Left kidney (tissue), 2 donors: ENCODE data around the gene EDARADD. TPM values are rescaled to one million over a fixed set of nuclear protein-coding genes. Genes with fewer than 3 reads are reported as not detected.
A peak's percentile ranks its signal among the peaks of the same experiment; 100 is the strongest.

Experiments
- DNase-seq: peaks from one replicate; pipeline ENCODE4 v3.0.0-alpha.2; 2013
- polyA plus RNA-seq: library from polyadenylated mRNA; unstranded; fragments of 120-200 nt; gene quantifications from one replicate; pipeline ENCODE4 v1.2.1, GENCODE V29; 2013; ENCODE audit not compliant: insufficient read length

Gene EDARADD
- polyA plus RNA-seq, 1 donor, result 8.2 TPM

DNA sequence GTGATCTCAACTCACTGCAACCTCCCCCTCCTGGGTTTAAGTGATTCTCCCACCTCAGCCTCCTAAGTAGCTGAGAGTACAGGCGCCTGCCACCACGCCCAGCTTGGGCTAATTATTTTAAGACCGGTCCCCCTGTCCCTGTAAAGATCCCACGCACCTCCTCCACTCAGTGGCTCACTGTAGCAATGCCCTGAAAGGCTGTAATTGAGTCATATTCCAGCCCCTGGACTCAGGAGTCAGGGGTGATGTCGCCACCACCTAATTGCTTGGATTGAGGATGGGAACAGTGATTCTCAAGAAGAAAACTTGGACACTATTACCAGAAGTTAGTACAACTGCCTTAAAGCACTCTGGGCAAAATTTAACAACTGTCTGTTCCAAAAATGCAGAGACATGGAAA, 3.1 kb upstream of the EDARADD start:
- DNase-seq, result no peak

DNA sequence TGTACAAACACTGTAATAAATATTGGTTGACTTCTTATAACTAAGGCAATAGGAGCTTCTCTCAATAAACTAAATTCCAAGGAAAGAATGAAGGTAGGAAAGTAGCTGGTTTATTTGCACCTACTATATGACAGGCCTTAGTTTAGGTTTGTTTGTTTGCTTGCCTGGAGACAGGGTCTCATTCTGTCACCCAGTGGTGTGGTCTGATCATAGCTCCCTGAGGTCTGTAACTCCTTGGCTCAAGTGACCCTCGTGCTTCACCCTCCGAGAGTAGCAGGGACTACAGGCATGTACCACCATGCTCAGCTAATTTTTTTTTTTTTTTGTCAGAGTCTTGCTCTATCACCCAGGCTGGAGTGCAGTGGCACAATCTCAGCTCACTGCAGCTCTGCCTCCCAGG, 1.9 kb upstream of the EDARADD start:
- no peak for DNase-seq

DNA sequence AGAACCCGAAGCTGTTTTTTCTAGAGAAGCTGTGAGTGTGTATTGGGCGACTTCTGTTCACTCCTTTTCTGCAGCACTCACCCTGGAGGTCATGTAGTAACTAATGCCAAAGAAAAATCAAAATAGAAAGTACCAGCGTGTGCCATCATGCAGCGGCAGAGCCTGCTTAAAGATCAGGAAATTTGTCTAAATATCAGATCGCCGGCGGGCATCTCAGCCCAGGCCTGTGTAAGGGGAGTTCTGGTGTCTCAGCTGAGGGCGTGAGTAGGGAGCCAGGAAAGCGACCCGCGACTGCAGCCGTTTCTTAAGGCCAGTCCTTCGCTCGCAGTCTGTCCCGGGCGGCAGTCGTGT, 768 bp downstream of the EDARADD start:
- no peak for DNase-seq

DNA sequence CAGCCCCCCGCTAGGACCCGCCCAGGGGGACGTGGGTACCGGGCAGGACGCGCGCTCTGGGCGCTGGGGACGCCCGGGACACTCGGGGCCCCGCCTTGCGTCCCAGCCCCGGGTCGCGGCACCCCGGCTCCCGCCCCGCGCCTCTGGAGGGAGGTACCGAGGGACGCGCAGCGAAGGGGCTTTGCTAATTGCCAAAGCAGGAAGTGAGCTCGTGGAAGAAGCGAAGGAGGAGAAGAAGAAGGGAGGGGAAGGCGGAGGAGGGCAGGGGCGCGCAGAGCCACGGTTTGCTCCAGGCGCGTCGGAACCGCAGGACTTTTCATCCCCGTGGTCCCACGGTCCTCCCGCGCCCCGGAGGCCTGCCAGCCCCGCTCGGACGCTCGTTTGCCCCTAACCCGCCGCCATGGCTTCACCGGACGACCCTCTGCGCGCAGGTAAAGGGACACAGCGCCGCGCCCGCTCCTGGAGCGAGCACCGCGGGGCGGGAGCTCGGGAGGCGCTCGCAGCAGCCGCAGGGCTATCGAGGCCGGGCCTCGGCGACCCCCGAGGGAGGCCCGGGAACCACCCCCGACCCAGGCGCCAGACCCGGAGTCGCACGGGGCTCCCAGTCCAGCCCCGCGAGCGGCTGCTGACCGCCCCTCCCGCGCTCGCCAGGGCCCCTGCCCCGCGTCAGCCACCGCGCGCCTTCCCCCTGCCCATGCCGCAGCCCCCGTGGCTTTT, 1.3 kb downstream of the EDARADD start:
- peak; percentile 50 for DNase-seq

GRCh38 chr1:236395947-236396664, 2.0 kb downstream of the EDARADD start:
- DNase-seq, result peak; percentile 20

DNA sequence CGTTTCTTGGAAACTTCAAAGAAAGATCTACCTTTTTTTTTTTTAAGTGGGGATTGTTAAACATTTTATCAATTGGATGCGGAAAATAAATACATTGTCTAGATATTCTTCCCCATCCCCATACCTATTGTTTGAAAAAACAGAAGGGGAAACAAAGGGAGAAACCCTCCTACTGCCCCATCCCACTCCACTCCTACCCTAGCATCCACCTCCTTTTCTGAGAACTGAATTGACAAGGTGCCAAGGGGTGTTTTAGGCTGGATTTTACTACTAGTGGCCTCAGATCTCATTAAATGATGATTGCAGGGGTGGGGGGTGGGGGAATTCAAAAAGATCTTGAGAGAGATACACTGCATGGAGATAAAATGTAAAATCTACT, 2.6 kb downstream of the EDARADD start:
- DNase-seq, result no peak

DNA sequence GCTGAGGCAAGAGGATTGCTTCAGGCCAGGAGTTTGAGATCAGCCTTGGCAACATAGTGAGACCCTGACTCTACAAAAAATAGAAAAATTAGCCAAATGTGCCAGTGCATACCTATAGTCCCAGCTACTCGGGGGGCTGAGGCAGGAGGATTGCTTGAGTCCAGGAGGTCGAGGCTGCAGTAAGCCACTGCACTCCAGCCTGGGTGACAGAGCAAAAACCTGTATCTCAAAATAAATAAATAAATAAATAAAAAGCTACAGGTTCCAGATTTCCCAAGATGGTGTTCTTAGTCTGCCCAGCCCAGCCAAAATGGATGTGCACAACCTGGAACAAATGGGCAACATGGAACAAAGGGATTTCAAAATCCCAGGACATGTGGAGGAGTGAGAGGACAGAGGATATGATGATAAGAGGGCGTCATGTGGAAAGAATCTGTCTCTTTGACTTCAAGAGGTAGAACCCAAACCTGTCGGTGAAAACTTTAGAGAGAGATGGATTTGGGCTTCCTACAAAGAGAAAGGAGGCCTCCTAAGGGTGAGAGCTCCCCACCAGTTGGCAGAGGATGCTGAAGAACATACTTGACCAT, 3.2 kb downstream of the EDARADD start:
- no peak for DNase-seq

DNA sequence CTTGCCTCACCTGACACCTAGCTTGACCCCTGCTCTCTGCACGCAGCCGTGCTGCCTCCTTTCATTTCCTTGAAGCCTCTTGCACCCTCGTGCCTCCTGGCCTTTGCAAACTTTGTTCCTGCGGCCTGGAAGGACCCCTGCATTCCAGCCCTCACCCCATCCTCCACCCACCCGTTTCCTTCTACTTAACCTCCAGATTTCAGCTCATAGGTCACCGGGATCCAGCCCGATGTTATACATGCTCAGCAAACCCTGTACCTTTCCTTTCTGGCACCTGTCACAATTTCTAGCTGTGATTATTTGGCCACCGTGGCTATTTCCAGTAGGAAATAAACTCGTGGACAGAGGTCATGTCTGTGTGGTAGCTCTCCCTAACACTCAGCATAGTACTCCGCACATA, 4.5 kb downstream of the EDARADD start:
- DNase-seq, result no peak

- no peak for DNase-seq
Measured at GRCh38 chr1:236400061-236400603, 6.0 kb downstream of the EDARADD start.

GRCh38 chr1:236401698-236402097, 7.6 kb downstream of the EDARADD start:
- no peak for DNase-seq

- no peak for DNase-seq
Measured at GRCh38 chr1:236403905-236404696, 10.0 kb downstream of the EDARADD start.

DNA sequence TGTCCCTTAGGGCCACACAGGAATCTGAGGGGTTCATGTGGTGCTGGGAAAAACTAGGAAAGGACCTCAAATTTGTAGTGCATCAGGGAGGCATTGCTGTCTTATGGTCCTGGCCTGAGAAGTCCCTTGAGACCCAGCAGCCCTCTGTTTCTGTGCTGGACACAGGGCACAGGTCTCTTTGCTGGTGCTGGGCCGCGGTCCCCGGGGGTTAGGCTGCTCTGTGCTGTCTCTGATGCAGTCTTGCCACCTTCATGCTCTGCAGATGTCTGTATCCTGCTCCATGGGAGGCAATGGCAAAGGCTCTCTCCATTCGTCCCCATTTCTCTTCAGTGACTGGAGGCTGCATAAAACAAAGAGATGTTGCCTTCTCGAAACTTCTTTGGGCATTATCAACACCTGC, 13.0 kb downstream of the EDARADD start:
- no peak for DNase-seq

- no peak for DNase-seq
Measured at GRCh38 chr1:236413688-236414087, 19.6 kb downstream of the EDARADD start.

DNA sequence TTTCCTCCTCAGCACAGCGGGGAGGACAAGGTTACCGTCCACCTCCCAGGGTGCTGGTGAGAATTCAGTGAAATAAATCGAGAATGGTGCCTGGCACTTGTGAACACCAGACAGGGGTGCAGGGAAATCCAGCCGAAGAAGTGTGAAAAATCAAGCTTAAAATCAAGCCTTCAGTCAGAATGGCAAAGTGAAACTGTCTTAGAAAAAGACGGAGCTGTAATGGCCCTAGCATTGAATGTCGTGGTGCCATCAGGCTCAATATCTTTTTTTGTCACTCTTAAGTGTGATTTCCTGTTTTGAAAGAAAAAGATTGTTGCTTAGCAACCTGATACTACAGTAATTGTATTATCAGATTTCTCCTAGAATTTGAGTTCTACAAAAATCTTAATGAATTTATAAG, 22.1 kb downstream of the EDARADD start:
- no peak for DNase-seq

DNA sequence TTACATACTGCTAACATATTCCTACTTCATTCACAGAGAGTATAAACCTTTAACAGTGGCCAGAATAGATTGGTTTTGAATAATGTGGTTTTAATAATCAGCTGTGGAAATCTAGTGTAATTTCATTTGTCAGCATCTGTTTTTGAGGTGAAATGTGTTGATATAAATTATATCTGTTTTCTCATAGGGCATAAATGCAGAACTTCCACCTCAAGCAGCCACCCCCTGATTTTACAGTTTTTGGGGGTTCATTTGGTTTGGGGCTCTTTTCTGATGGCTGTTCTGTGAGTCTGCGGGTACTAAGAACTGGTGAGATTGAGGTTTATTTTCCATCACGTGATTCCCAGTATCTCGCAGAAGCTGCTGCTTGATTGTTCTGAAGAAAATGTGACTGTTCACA, 23.2 kb downstream of the EDARADD start:
- DNase-seq, result no peak

DNA sequence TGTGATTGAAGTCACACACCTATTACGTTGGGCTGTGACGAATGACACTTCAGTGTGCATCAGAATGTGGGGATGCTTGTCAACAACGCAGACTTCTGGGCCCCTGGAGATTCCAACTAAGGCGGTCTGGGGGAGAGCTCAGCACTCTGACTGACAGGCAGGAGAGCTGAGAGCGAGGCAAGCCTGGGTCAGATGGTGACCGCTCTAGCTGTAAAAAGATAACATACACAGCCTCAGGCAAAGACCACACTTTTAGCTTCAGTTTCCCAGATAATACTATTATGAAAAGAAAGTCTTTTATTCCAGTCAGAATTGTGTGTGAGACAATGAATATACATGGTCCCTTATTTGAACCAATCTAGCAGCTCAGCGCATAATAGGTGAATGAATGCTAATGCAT, 25.4 kb downstream of the EDARADD start:
- DNase-seq, result no peak

GRCh38 chr1:236421022-236421421, 26.9 kb downstream of the EDARADD start:
- DNase-seq, result no peak

GRCh38 chr1:236421850-236422516, 27.9 kb downstream of the EDARADD start:
- DNase-seq, result no peak

DNA sequence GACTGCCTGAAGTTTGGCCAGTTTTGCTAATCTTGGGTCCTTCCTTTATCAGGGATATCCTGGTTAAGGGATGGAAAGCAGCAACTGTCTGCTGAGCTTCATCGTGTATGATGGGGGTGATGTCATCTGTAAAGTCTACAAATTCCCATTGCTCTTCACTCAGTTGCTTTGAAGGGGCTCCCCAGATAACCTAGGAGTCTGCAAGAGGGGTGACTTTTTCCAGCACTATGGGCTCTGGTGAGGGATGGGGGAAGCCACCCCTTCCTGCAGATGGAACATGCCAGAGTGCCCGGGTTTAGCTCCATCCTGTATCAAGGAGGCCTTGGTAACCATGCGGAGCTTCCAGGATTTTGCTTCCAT, 28.4 kb downstream of the EDARADD start:
- DNase-seq, result no peak

DNA sequence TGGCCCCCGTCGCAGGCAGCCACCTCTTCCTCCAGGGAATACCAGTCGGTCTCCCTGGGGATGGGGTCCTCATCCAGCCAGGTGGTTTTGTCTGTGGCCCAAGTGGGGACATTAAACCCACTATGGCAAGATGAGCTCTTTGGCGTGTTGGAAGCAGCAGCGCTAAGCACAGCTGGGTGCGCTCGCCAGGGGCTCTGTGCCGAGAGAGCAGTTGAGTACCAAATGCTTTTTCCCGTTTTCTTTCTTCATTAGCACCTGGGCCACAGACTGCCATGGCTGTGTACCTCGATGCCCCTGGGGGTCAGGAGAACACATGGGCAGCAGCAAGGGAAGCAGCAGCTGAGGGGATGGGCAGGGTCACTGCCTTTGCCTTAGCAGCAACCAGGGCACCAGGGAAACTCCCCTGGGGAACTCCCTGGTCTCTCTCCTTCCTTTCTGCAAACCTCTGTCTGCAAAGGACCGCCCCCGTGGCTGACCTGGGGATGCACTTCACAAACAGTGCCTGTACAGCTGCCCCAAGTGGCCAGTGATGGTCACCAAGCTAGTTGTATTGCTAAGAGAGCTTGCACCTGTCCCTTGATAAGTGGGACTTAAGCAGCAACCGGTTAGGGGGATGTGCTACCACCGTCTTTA, 31.1 kb downstream of the EDARADD start:
- DNase-seq, result no peak

- no peak for DNase-seq
Measured at GRCh38 chr1:236426215-236426614, 32.1 kb downstream of the EDARADD start.
